Measurements from ENCODE around the gene GTSE1. TPM values are rescaled to one million over a fixed set of nuclear protein-coding genes. Genes with fewer than 3 reads are reported as not detected.

GTSE1 gene
- total and polyA plus RNA-seq, 2 of the 13 experiments (the other 11 are each of a cell fraction or from before 2014, with no cell fraction given), result 10.7 to 13.5 TPM

DNA sequence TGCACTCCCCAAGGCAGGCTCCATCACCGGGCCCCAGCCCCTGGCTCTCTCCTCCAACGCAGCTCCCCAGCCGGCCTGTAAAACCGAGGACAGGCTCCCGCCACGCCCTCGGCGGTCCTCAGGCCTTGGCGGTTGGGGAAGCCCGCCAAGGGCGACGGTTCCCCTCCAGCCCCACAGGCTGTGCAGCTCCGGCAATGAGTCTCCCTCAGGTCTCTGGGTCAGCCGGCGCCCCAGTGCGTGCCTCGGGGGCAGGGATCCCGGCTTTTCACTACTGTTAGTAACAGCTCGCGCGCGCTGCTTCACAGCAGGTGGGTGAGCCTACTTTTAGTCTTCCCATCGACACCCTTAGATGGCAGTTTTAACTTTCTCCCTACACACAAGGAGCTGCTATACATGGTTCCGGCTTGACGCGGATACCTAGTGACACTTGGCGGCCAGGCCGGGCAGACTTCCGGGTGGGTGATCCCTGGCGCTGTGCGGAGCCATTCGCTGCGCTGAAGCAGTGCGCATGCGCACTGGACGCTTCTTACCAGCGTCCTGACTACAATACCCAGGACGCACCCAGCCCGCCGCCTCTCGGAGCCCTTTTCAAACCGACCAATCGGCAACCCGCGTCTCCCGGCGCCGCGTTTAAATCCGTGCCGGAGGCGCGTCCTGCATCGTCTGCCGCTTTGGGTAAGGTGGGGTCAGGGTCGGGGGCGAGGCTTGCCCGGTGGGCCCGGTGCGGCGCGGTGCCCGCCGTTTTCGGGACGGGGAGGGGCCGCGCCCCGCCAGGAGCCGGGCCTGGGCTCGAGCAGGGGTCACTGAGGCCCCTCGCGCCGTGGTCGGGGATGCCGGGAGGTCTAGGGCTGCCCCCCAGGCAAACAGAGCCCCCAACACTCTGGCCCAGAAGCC lies at the start of gene GTSE1 (continued):
- TF ChIP-seq FUBP1 (CRISPR knock-in tag; IDR thresholded peaks at IDR 0.05; ENCODE audit: borderline replicate concordance) (0 out of 2 replicates have a peak, but pooled peaks have one; percentile 26), ZBTB8A (CRISPR knock-in tag; IDR thresholded peaks at IDR 0.05; ENCODE audit: borderline replicate concordance, low read depth) (no peak; the same call in 1 of the 2 replicates), SNAPC5 (CRISPR knock-in tag; IDR thresholded peaks at IDR 0.05; ENCODE audit: borderline replicate concordance) (peak; percentile 96; the same call in 1 of the 2 replicates), CSRNP1 (CRISPR knock-in tag; IDR thresholded peaks at IDR 0.05) (peak; percentile 99), YEATS4 (CRISPR knock-in tag; IDR thresholded peaks at IDR 0.05; ENCODE audit: borderline replicate concordance) (peak; percentile 79; the same call in 1 of the 2 replicates), ATRX (CRISPR knock-in tag; IDR thresholded peaks at IDR 0.05; ENCODE audit: borderline replicate concordance) (no peak), EP300 (IDR thresholded peaks at IDR 0.05; ENCODE audit: low read depth in 2 of 2, low read length in 2 of 2) (no peak), EP300 (CRISPR knock-in tag; IDR thresholded peaks at IDR 0.05; ENCODE audit: borderline replicate concordance) (no peak; the same call in 1 of the 2 replicates), FOXP1 (IDR thresholded peaks at IDR 0.05) (no peak), FOXP1 (CRISPR knock-in tag; IDR thresholded peaks at IDR 0.05) (no peak), ATAD3A (CRISPR knock-in tag; IDR thresholded peaks at IDR 0.05) (no peak), ZFP36 (IDR thresholded peaks at IDR 0.05; ENCODE audit: borderline replicate concordance, low read depth, low read length, partially characterized antibody) (no peak), U2AF2 (IDR thresholded peaks at IDR 0.05; ENCODE audit: low read depth, low read length) (no peak), ISX (CRISPR knock-in tag; conservative IDR thresholded peaks at IDR 0.05) (no peak), ZNF296 (CRISPR knock-in tag; conservative IDR thresholded peaks at IDR 0.05) (no peak), KLF15 (CRISPR knock-in tag; IDR thresholded peaks at IDR 0.05; ENCODE audit: borderline replicate concordance) (0 out of 2 replicates have a peak, but pooled peaks have one; percentile 34), ZNF460 (CRISPR knock-in tag; IDR thresholded peaks at IDR 0.05; ENCODE audit: borderline replicate concordance) (no peak), CCAR2 (optimal IDR thresholded peaks at IDR 0.05; ENCODE audit: low read depth, low read length) (no peak), ZNF768 (CRISPR knock-in tag; IDR thresholded peaks at IDR 0.05) (peak; percentile 85), TSC22D2 (CRISPR knock-in tag; IDR thresholded peaks at IDR 0.05; ENCODE audit: borderline replicate concordance) (no peak), CBX1 (IDR thresholded peaks at IDR 0.05; ENCODE audit: low read depth) (no peak), NFIC (IDR thresholded peaks at IDR 0.05; ENCODE audit: low read length) (no peak), ZSCAN12 (CRISPR knock-in tag; IDR thresholded peaks at IDR 0.05) (0 out of 2 replicates have a peak, but pooled peaks have one; percentile 35), DBP (CRISPR knock-in tag; IDR thresholded peaks at IDR 0.05; ENCODE audit: not compliant biosample characterization) (no peak), ZBTB38 (CRISPR knock-in tag; IDR thresholded peaks at IDR 0.05) (0 out of 2 replicates have a peak, but pooled peaks have one; percentile 31), ARHGAP35 (CRISPR knock-in tag; IDR thresholded peaks at IDR 0.05; ENCODE audit: borderline replicate concordance) (no peak)

All from HepG2 (cell line).